ENCODE measurements around the gene RNASEH2B. TPM values are rescaled to one million over a fixed set of nuclear protein-coding genes. Genes with fewer than 3 reads are reported as not detected.

RNASEH2B gene
- total and polyA plus RNA-seq, 4 donors: 7.8 to 44.1 (median 9.3) TPM

DNA sequence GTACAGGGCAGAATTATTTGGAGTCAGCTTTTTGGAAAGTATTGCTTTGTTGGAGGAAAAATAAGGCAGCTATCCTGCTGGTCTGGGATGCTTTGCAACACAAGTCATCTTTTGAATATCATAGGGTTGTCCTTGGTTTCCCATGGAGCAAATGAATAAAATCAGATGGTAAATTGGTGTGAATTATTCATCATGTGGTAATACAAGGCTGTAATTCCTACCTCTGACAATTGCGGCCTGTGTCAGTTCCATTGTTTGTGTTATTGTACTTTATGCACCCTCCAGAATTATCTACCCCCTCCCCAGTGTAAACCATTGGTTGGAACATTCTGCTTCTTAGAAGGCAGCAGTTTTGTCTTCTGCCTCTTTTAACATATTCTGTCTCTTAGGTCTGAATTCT, 46.2 kb downstream of the RNASEH2B start (continued):
- TF ChIP-seq, protein P1, sequence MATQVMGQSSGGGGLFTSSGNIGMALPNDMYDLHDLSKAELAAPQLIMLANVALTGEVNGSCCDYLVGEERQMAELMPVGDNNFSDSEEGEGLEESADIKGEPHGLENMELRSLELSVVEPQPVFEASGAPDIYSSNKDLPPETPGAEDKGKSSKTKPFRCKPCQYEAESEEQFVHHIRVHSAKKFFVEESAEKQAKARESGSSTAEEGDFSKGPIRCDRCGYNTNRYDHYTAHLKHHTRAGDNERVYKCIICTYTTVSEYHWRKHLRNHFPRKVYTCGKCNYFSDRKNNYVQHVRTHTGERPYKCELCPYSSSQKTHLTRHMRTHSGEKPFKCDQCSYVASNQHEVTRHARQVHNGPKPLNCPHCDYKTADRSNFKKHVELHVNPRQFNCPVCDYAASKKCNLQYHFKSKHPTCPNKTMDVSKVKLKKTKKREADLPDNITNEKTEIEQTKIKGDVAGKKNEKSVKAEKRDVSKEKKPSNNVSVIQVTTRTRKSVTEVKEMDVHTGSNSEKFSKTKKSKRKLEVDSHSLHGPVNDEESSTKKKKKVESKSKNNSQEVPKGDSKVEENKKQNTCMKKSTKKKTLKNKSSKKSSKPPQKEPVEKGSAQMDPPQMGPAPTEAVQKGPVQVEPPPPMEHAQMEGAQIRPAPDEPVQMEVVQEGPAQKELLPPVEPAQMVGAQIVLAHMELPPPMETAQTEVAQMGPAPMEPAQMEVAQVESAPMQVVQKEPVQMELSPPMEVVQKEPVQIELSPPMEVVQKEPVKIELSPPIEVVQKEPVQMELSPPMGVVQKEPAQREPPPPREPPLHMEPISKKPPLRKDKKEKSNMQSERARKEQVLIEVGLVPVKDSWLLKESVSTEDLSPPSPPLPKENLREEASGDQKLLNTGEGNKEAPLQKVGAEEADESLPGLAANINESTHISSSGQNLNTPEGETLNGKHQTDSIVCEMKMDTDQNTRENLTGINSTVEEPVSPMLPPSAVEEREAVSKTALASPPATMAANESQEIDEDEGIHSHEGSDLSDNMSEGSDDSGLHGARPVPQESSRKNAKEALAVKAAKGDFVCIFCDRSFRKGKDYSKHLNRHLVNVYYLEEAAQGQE (IDR thresholded peaks at IDR 0.05): no peak
- TF ChIP-seq FOXA1 (IDR thresholded peaks at IDR 0.05): no peak
- TF ChIP-seq SP1 (IDR thresholded peaks at IDR 0.05): no peak
- no peak for TF ChIP-seq FOXA2 (IDR thresholded peaks at IDR 0.05)
- no peak for TF ChIP-seq RAD21 (IDR thresholded peaks at IDR 0.05)
- TF ChIP-seq TAF1 (conservative IDR thresholded peaks at IDR 0.05): no peak

DNA sequence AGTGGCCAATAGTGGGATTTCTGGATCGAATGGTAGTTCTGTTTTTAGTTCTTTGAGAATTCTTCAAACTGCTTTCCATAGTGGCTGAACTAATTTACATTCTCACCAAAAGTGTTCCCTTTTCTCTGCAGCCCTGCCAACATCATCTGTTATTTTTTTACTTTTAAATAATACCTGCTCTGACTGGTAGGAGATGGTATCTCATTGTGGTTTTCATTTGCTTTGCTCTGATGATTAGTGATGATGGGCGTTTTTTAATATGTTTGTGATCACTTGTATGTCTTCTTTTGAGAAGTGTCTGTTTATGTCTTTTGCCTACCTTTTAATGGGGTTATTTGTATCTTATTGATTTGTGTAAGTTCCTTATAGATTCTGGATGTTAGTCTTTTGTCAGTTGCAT, 48.0 kb downstream of the RNASEH2B start:
- no peak overlapping the region for H3K9ac ChIP-seq (ENCODE audit: low read depth in 1 of 2, low read length in 2 of 2)
- DNase-seq (ENCODE audit: low spot score): no peak
- no peak for TF ChIP-seq RXRA (IDR thresholded peaks at IDR 0.05)
- no peak for TF ChIP-seq FOXA1 (IDR thresholded peaks at IDR 0.05)
- no peak for TF ChIP-seq TAF1 (conservative IDR thresholded peaks at IDR 0.05)
- TF ChIP-seq, protein P1 (IDR thresholded peaks at IDR 0.05): no peak
- TF ChIP-seq JUND (IDR thresholded peaks at IDR 0.05): no peak
- TF ChIP-seq, protein P2, sequence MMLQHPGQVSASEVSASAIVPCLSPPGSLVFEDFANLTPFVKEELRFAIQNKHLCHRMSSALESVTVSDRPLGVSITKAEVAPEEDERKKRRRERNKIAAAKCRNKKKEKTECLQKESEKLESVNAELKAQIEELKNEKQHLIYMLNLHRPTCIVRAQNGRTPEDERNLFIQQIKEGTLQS (IDR thresholded peaks at IDR 0.05): no peak
- TF ChIP-seq YY1 (IDR thresholded peaks at IDR 0.05): no peak
- TF ChIP-seq, protein P3, sequence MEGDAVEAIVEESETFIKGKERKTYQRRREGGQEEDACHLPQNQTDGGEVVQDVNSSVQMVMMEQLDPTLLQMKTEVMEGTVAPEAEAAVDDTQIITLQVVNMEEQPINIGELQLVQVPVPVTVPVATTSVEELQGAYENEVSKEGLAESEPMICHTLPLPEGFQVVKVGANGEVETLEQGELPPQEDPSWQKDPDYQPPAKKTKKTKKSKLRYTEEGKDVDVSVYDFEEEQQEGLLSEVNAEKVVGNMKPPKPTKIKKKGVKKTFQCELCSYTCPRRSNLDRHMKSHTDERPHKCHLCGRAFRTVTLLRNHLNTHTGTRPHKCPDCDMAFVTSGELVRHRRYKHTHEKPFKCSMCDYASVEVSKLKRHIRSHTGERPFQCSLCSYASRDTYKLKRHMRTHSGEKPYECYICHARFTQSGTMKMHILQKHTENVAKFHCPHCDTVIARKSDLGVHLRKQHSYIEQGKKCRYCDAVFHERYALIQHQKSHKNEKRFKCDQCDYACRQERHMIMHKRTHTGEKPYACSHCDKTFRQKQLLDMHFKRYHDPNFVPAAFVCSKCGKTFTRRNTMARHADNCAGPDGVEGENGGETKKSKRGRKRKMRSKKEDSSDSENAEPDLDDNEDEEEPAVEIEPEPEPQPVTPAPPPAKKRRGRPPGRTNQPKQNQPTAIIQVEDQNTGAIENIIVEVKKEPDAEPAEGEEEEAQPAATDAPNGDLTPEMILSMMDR (IDR thresholded peaks at IDR 0.05; ENCODE audit: low read depth, low read length, missing input control): no peak
- no peak for TF ChIP-seq HNF4A (conservative IDR thresholded peaks at IDR 0.05)
- TF ChIP-seq SP1 (IDR thresholded peaks at IDR 0.05): no peak
- TF ChIP-seq, protein P4, sequence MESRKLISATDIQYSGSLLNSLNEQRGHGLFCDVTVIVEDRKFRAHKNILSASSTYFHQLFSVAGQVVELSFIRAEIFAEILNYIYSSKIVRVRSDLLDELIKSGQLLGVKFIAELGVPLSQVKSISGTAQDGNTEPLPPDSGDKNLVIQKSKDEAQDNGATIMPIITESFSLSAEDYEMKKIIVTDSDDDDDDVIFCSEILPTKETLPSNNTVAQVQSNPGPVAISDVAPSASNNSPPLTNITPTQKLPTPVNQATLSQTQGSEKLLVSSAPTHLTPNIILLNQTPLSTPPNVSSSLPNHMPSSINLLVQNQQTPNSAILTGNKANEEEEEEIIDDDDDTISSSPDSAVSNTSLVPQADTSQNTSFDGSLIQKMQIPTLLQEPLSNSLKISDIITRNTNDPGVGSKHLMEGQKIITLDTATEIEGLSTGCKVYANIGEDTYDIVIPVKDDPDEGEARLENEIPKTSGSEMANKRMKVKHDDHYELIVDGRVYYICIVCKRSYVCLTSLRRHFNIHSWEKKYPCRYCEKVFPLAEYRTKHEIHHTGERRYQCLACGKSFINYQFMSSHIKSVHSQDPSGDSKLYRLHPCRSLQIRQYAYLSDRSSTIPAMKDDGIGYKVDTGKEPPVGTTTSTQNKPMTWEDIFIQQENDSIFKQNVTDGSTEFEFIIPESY (IDR thresholded peaks at IDR 0.05): no peak
- TF ChIP-seq FOXA2 (IDR thresholded peaks at IDR 0.05): no peak
- no peak for TF ChIP-seq GABPA (IDR thresholded peaks at IDR 0.05 in 1 of 2, conservative IDR thresholded peaks at IDR 0.05 in 1 of 2)
- TF ChIP-seq EGR1 (IDR thresholded peaks at IDR 0.05; ENCODE audit: low read depth in 2 of 2): no peak
- no peaks in the 10 kb centered on the region for H3K4me1 ChIP-seq (ENCODE audit: control insufficient read depth in 4 of 4, insufficient read depth in 4 of 4, low read length in 3 of 4)
- H3K27ac ChIP-seq (ENCODE audit: low read depth in 1 of 2, low read length in 2 of 2): no peak overlapping the region
- H3K9me3 ChIP-seq (ENCODE audit: control insufficient read depth in 4 of 4, low read length in 3 of 4): no peaks in the 10 kb centered on the region
- H3K4me3 ChIP-seq (ENCODE audit: low read depth in 1 of 3, low read length in 3 of 3): no peak overlapping the region
- 95% methylated on average over 2 of the region's 2 CpGs for WGBS
- no peaks in the 10 kb centered on the region for H3K27me3 ChIP-seq (ENCODE audit: control insufficient read depth in 4 of 4, insufficient read depth in 4 of 4, low read length in 3 of 4)
- H3K36me3 ChIP-seq (ENCODE audit: control insufficient read depth in 4 of 4, insufficient read depth in 3 of 4, low read depth in 1 of 4, low read length in 3 of 4): peaks cover 0 to 5% (median 0%) of the 10 kb centered on the region in 4 donors
